GM19240 (cell line): ENCODE measurements around the gene PTPRCAP.
"Not testable (repeated sequence)": the region's sequence is repeated elsewhere in the genome, so short reads cannot be mapped to it uniquely, and the experiment has no call there.

Experiments
- DNase-seq: peaks from one replicate; pipeline ENCODE4 v3.0.0; 2011; ENCODE audit warnings: low spot score; ENCODE audit not compliant: insufficient read length

PTPRCAP gene, protein sequence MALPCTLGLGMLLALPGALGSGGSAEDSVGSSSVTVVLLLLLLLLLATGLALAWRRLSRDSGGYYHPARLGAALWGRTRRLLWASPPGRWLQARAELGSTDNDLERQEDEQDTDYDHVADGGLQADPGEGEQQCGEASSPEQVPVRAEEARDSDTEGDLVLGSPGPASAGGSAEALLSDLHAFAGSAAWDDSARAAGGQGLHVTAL

DNA sequence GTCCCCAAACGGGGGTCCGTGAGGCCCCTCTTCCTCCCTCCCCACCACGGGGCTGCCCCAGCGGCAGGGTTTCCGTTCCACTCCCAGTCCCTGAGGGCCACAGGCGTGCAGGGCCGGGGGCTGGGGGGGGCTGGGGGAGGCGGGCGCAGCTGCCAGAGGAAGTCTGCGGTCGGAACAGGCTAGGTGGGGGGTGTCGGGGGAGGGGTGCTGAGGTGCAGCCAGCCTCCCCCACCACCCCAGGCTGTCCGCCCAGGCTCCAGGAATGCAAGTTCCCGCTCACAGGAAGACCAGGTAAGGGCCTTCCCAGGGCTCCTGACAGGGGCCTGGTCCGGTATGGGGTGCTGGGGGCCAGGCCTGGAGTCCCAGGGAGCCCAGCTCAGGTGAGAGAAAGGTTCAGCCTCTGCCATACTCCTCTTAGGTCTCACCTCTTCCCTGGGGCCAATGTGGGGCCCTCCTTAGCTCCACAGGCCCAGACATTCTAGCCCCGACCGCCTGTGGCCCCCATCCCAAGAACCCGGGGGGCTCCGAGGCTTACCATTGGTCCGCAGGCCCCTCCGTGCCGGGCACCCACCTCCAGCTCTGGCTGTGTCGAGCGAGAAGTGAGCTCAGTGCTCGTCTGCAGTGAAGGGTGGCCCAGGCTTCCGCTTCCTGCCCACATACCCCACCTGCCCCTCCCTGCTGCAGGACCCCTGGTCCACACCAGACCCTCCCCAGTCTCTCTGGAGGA lies at the start of gene PTPRCAP:
Gene PTPRCAP, minus strand, starts transcription at position 601 of the 727 bp plus-strand sequence. Its CDS starts 63 bp downstream, at position 538.
- DNase-seq, result peak; percentile 66

DNA sequence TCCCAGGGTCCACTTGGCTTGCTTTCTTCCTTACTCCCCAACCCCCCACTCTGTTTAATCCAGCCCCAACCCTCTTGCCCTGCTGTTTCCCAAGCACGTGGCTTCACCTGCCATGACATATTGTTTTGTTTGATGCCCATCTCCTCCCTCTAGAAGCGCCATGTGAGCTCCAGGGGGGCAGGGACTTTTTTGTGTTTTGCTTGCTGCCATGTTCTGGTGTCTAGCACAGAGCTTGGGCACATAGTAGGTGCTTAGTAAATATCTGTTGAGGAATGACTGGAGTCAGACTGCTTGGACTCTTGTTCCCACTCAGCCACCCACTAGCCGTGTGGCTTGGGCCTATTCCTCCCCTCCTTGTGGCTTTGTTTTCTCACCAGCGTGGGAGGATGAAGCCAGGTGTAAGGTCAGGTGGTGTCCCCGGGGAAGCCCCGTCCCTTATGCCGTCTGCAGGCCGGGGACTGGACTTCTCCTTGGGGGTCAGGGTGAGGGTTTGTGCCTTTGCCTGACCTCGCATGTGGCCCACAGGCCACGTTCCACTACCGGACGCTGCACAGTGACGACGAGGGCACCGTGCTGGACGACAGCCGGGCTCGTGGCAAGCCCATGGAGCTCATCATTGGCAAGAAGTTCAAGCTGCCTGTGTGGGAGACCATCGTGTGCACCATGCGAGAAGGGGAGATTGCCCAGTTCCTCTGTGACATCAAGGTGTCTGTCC lies 49.2 kb upstream of the PTPRCAP start:
- DNase-seq, result peak; percentile 86

DNA sequence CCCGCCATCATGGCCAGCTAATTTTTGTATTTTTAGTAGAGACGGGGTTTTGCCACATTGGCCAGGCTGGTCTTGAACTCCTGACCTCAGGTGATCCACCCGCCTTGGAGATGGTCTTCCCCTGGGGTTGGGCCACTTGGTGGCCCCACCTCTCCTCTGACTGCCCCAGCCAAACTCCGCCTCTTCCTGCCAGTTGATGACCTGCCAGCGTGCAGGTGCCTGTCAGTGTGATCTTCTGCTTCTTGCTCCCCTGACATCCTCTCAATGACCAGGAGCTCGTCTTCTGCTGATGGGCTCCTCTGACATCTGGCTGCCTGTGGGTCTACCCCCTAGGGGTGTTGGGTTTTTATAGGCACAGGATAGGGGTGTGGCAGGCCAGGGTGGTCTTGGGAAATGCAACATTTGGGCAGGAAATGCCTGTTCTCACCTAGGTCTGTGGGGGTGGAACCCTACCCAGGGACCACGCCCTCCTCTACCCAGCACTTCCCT lies 48.4 kb upstream of the PTPRCAP start:
- not testable (repeated sequence) for DNase-seq

DNA sequence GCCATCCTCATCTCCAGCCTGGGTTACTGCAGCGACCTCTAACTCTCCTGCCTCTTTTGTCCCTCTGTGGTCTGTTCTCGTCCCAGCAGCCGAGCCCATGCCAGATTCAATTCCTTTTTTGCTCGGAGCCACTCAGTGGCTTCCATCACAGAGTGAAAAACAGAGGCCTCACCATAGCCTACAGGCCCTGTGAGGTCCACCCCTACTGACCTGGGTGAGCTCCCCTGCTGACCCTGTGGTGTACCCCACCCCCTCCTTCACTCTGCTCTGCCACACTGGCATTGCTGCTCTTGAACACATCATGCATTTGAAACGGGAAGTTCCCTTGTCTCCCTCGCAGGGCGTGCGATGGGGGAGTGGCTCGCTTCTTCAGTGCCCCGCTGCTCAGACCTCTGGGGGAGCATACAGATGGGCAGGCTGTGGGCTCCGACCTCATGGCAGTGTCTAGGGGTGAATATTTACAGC lies 47.4 kb upstream of the PTPRCAP start:
- no peak for DNase-seq

DNA sequence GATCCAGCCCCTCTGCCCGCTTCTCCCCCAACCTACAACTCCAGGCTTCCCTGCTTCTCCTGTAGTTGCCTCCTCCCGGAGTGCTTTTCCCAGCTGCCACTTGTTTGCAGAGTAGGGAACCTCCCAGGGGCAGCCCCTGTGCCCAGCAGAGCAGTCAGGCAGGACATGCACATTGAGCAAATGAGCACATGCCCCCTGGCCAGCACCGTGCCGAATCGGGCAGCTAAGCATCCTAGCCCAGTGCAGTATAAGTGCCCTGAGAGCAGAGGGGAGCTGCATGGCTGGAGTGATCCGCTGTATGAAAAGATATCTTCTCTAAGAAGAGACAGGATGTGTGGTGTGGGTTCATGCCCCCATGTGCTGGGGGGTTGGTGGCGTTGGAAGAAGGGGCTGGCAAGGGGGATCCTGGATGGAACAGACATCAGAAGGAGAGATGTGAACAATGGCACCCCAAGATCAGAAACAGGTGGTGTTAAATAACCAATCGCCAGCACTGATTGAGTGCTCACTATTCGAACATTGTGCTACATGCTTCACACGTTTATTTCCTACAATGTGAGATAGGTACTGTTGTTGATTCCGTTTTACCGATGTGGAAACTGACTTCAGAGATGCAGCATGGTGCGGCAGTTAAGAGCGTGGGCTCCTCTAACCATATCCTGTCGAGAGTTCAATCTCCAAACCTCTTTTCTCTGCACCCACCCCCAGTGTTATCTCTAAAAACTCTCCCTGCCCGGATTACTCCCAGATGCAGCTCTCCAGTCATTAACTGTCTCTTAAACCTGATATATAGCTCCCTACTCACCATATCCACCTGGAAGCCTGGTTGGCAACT lies 46.6 kb upstream of the PTPRCAP start:
- DNase-seq, result no peak

DNA sequence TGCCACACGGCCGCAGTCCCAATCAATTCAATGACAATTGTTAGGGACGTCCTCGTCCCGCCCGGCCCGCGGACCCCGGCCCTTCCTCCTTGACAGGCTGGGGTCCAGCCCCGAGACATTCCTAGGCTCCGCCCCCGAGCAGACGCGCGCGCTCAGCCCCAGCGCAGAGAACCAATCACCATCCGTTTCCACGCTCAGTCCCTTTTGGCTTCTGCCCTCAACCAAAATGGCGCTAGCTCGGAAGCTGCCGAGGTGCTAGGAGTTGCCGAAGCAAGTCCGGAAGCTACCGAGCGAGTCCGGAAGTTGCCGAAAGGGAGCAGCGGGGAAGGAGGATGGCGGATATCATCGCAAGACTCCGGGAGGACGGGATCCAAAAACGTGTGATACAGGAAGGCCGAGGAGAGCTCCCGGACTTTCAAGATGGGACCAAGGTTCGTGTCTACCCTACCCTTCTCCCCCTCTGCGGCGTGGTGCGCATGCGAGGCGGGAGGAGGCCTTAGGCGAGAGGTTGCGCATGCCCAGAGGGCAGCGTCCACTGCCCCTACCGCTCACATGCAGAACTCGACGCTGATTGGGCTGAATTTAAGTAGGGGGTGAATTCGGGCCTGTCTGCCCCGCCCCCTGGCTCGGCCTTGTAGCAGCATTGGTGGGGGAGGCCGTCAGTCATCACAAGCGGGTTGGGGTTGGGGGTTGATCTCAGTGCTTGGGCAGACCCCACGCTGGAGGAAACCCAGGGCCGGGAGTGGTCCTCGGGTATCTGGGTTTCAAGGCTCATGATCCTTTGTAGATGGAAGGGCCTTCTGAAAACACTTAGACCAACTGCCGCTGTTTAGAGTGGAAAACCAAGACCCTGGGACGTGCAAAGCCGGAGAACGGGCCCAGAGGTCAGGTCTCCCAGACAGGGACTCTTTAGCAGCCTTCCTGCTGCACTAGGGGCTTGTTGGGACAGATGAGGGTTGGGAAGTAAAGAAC lies 45.6 kb upstream of the PTPRCAP start, which contains the start of gene AIP:
Gene AIP, plus strand, starts transcription at position 200 of the 972 bp plus-strand sequence. Its CDS starts 133 bp downstream, at position 333.
- DNase-seq, result peak; percentile 99

DNA sequence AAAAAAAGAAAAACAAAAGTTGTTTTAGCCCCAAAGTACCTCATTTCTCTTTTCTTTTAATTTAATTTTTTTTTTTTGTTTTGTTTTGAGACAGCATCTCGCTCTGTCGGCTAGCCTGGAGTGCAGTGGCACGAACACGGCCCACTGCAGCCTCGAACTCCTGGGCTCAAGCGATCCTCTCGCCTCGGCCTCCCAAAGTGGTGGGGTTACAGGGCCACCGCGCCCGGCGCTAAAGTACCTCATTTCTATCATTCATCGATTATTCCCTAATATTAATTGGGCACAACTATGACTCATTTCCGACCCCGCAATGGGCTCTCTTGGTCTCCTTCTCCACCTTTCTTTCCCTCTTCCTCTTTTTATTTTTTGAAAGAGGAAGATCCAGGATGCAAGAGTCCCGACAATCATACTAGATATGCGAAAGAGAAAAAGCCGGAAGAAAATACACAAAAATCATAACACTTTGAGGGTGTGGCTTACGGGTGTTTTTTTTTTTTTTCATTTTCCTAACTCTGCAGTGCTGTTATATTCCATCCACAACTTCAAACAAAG lies 44.9 kb upstream of the PTPRCAP start:
- no peak for DNase-seq

DNA sequence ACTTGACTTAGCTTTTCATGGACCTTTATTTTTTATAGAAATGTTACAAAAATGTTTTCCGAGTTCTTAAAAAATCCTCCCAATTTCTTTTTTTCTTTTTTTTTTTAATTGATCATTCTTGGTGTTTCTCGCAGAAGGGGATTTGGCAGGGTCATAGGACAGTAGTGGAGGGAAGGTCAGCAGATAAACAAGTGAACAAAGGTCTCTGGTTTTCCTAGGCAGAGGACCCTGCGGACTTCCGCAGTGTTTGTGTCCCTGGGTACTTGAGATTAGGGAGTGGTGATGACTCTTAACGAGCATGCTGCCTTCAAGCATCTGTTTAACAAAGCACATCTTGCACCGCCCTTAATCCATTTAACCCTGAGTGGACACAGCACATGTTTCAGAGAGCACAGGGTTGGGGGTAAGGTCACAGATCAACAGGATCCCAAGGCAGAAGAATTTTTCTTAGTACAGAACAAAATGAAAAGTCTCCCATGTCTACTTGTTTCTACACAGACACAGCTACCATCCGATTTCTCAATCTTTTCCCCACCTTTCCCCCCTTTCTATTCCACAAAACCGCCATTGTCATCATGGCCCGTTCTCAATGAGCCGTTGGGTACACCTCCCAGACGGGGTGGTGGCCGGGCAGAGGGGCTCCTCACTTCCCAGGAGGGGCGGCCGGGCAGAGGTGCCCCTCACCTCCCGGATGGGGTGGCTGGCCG lies 40.0 kb upstream of the PTPRCAP start:
- not testable (repeated sequence) for DNase-seq

DNA sequence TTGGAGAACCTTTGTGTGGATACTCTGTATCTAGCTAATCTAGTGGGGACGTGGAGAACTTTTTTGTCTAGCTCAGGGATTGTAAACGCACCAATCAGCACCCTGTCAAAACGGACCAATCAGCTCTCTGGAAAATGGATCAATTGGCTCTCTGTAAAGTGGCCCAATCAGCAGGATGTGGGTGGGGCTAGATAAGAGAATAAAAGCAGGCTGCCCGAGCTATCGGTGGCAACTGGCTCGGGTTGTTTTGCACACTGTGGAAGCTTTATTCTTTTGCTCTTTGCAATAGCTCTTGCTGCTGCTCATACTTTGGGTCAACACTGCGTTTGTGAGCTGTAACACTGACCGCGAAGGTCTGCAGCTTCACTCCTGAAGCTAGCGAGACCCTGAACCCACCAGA lies 39.2 kb upstream of the PTPRCAP start:
- not testable (repeated sequence) for DNase-seq

DNA sequence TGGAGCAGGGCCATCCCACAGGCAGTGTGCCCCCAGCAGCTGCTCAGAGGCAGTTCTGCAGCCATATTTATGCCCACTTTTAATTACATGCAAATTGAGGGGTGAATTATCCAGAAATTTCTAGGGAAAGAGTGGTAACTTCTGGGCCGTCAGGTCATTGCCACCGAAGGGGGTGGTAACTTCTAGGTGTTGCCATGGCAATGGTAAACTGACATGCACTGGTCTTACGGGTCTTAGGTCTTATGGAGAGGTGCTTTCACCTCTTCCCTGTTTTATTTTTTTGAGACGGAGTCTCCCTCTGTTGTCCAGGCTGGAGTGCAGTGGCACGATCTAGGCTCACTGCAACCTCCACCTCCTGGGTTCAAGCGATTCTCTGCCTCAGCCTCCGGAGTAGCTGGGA lies 35.4 kb upstream of the PTPRCAP start:
- DNase-seq, result no peak

DNA sequence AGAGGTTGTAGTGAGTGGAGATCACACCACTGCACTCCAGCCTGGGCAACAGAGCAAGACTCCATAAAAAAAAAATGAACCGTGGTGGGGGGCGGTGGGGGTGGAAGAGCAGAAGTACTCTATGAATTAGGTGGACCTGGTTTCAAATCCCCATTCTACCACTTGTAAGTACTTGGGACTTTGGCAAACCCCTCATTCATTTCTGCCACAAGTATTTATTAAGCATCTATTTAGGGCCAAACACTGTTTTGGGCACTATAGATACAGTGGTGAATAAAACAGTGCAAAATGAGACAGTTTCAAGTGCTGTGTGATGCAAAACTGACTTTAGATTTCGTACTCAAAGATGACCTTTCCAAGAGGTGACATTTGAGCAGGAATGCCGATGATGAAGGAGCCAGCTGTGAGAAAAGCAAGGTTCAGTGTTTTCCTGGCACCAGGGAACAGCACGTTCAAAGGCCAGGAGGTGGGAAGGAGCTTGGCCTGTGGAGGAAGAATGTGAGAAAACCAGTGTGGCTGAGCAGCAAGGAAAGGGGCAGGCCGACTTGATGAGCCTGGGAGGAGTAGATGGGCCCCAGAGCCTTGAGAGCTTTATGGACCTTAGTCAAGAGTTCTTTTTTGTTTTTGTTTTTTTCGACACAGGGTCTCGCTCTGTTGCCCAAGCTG lies 33.0 kb upstream of the PTPRCAP start:
- no peak for DNase-seq

DNA sequence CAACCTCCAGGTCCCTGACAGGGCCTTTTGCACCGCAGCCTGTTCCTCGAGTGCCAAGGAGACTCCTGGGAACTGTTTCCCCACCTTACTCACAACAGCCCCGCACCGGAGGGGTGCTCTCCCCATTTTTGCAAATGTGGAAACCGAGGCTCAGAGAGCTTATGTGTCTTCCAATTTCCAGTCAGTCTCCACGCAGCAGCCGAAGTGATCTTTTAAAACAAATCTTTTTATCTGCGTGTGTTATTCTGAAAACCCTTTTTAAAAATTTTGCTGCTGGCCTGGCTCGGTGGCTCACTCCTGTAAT lies 32.0 kb upstream of the PTPRCAP start:
- DNase-seq, result no peak

DNA sequence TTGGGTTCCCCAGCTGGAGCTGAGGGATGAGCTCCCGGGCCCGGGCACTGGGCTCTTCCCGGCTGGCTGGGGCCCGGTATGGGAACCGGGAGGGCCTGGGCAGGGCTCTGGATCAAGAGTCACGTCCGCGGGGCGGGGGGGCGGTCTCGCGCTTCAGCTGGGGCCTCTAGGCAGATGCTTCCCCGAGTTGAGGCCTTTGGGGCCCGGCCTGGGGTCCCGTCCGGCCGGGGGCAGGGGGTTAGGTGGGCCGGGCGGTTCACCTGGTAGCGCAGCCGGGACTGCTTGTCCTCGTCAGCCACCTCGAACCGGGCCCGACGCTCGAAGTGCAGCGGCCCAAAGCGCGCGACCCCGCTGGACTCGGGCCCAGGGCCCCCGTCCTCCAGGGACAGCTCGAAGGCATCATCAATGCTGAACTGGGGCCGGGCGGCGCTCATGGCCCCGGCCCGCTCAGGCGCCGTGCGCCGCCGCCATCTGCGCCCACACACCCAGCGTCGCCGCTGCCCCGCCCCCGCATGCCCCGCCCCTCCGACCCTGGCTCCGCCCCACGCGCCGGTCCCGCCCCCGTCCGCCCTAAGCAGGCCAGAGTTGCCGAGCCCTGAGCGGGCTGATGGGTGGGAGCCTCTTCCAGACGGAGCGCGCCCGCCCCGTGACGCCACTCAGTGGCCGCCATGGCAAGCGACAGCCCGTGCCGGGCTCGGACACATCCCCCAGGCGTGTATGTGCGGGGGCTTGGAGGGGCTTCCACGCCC lies 31.5 kb upstream of the PTPRCAP start, which contains the start of gene TMEM134:
Gene TMEM134, minus strand, starts transcription at position 493 of the 749 bp plus-strand sequence. Its CDS starts 59 bp downstream, at position 434.
- peak; percentile 92 for DNase-seq

DNA sequence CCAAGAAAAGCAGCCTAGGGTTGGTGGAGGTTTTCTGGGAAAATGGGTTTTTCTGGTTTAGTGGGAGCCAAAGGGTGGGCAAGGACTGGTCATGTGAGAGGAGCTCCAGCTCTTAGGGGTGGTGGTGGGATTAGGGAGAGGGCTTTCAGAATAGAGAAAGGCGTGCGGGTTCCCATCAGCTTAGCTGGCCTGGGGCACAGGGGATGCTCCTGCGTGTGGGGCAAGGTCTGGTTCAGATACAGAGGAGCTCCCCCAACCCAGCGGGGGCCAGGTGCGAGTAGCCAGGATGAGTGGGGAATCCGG lies 30.9 kb upstream of the PTPRCAP start:
- no peak for DNase-seq

DNA sequence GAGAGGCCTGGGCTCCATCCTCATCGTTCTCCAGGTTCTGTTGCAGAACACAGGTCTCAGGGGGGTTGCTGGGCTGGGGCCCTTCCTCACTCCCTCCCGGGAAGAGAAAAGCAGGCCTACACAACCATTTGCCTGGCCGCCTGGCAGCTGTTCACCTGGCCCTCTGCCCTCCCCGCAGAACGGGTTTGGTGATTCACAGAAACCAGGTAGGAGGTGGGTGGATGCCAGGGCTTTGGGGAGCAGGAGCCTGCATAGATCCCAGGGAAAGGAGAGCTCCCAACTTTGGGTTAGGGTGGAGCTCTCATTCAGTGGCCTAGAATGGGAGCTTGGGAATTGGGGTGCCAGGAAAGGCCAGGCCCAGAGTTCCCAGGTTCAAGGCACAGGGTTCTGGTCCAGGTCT lies 30.6 kb upstream of the PTPRCAP start:
- no peak for DNase-seq

DNA sequence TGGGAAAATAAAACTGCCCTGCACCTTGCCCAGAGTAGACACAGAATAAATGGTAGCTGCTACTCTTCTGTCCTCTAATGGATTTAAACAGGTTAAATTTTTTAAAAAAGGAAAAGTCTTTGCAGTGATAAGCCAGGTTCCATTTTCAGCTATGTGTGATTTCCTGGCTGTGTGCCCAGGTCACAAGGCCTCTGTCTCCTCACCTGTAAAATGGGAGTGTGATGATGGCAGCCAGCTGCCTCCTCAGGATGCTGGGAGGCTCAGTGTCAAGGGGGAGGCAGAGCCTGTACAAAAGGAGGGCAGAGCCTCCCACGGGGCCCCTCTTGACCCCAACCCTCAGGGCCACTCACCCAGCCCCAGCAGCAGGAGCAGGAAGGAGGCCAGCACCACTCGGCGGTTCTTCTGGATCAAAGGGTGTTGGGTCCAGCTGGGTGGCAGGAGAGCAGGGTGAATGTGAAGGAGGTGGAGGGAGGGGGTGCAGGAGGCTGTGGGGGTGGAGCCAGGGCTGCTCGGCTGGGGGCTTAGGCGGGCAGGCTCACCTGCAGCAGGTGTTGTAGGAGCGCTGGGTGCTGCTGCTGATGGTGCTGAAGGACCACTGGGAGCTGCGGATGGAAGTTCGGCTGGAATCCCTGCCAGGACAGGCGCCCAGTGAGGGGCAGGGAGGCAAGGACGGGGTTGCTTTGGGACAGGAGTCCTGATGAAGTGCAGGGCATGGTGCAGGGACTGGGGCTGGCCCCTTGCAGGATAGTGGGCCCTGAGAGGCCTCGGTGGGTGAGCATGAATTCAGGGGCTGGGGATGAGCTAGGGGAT lies 29.7 kb upstream of the PTPRCAP start:
- no peak for DNase-seq

DNA sequence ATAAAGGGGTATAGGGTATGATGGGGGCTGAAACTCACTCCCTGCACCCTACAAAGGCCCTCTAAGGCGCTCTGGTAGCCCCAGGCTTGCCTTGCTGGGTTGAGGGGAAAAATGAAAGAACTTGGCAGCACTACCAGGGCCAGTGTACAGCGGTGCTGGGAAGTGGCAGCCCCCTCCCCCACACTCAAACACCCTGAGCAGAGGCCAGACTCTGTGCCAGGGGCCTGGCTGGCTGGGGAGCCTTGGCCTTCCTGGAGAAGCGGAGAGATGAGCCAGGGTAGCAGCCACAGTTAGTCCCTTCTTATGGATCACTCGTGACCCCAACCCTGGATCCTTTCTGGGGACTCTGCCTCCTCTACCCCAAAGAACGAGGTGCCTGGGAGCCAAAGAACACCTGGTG lies 28.9 kb upstream of the PTPRCAP start:
- no peak for DNase-seq
